Fibroblast of villous mesenchyme (primary cell): ENCODE data around the gene NEURL1B. TPM values are rescaled to one million over a fixed set of nuclear protein-coding genes. Genes with fewer than 3 reads are reported as not detected.

Experiments
- DNase-seq: peaks from one replicate; pipeline ENCODE4 v3.0.0-alpha.2; 2010; ENCODE audit warnings: low read depth
- H3K4me3 ChIP-seq: 2 replicates; pipeline ENCODE4 v1.5.1; 2011; ENCODE audit warnings: low read depth, mild to moderate bottlenecking, low read length
- CTCF ChIP-seq: IDR thresholded peaks from 2 replicates; pipeline ENCODE4 v1.5.1; 2012; ENCODE audit warnings: low read depth, mild to moderate bottlenecking, low read length; ENCODE audit not compliant: insufficient read depth
- total RNA-seq: library from RNA; depleted of rRNA; stranded (reverse); fragments of >200 nt; gene quantifications from 2 replicates; pipeline ENCODE4 v1.2.3, GENCODE V29; 2012

Gene NEURL1B
- total RNA-seq, 1 donor: 4.3 TPM

GRCh38 chr5:172683645-172684471 is 42.8 kb downstream of the NEURL1B start:
- H3K4me3 ChIP-seq: no peak overlapping the region
- no peak for DNase-seq
- TF ChIP-seq CTCF: no peak

GRCh38 chr5:172685091-172685490 is 44.0 kb downstream of the NEURL1B start:
- DNase-seq: no peak
- H3K4me3 ChIP-seq: no peak overlapping the region
- no peak for TF ChIP-seq CTCF

GRCh38 chr5:172686111-172686510 is 45.0 kb downstream of the NEURL1B start:
- DNase-seq: no peak
- H3K4me3 ChIP-seq: no peak overlapping the region
- no peak for TF ChIP-seq CTCF

- no peak for TF ChIP-seq CTCF
- DNase-seq: no peak
- no peak overlapping the region for H3K4me3 ChIP-seq
Measured at GRCh38 chr5:172686539-172687390, 45.7 kb downstream of the NEURL1B start.

- no peak for DNase-seq
- no peak overlapping the region for H3K4me3 ChIP-seq
- TF ChIP-seq CTCF: no peak
Measured at GRCh38 chr5:172687940-172688339, 46.9 kb downstream of the NEURL1B start.

GRCh38 chr5:172688349-172689217 is 47.5 kb downstream of the NEURL1B start:
- no peak for TF ChIP-seq CTCF
- no peak for DNase-seq
- H3K4me3 ChIP-seq: no peak overlapping the region
